Testis (tissue), 2 donors: ENCODE results near the gene WNK3.

Experiments used
- POLR2A ChIP-seq: fragments of 450-650 bp; IDR thresholded peaks from one replicate; pipeline ENCODE4 v1.6.1; 2017; ENCODE audit warnings: antibody characterized with exemption, mild to moderate bottlenecking, moderate library complexity
- TF ChIP-seq, protein P1 (sequence below), 3 experiments: fragments of 450-650 bp in 2 of 3; fragments of 200-600 bp in 1 of 3; sonication (generic) in 1 of 3; IDR thresholded peaks; one replicate each; pipeline ENCODE4 v1.5.1; 2016 to 2019; ENCODE audit warnings: antibody characterized with exemption in 3 of 3, mild to moderate bottlenecking in 2 of 3, moderate library complexity in 1 of 3

DNA sequence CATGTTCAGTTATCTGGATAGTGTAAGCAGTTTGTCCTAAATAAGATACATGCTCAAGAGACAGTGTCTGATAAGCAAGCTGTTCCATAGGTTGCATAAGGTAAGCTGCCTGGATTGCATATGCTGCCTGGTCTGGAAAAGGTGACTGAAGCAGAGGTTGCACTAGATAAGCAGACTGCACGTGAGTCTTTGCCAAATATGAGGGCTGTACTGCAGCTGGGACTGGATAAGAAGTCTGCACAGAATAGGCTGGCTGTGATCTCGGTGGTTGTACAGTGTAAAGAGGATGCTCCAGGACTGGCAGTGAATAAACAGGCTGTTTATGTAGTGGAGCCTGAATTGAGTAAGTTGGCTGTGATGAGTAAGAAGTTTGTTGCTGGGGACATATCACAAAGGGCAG, 68.9 kb downstream of the WNK3 start:
- TF ChIP-seq, protein P1, sequence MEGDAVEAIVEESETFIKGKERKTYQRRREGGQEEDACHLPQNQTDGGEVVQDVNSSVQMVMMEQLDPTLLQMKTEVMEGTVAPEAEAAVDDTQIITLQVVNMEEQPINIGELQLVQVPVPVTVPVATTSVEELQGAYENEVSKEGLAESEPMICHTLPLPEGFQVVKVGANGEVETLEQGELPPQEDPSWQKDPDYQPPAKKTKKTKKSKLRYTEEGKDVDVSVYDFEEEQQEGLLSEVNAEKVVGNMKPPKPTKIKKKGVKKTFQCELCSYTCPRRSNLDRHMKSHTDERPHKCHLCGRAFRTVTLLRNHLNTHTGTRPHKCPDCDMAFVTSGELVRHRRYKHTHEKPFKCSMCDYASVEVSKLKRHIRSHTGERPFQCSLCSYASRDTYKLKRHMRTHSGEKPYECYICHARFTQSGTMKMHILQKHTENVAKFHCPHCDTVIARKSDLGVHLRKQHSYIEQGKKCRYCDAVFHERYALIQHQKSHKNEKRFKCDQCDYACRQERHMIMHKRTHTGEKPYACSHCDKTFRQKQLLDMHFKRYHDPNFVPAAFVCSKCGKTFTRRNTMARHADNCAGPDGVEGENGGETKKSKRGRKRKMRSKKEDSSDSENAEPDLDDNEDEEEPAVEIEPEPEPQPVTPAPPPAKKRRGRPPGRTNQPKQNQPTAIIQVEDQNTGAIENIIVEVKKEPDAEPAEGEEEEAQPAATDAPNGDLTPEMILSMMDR (IDR thresholded peaks at IDR 0.05), result no peak
- TF ChIP-seq POLR2A, result no peak
